Lower lobe of right lung (tissue), 2 donors: Measurements from ENCODE around the gene EPHB6. TPM values are rescaled to one million over a fixed set of nuclear protein-coding genes. Genes with fewer than 3 reads are reported as not detected.

Source experiments
- ATAC-seq, 2 donors: fragments of 200-7000 bp; cut with Tn5 transposase; one replicate each; pipeline ENCODE4 v1.9.1; 2020 to 2022; ENCODE audit warnings: mild to moderate bottlenecking in 2 of 2, moderate library complexity in 2 of 2
- DNase-seq: peaks from one replicate; pipeline ENCODE4 v3.0.0-alpha.2; 2020
- H3K27ac ChIP-seq: fragments of 200-600 bp; one replicate; pipeline ENCODE4 v1.8.0; 2022
- H3K27me3 ChIP-seq: fragments of 200-600 bp; one replicate; pipeline ENCODE4 v1.8.0; 2022; ENCODE audit warnings: low read depth
- H3K36me3 ChIP-seq: fragments of 200-600 bp; one replicate; pipeline ENCODE4 v1.8.0; 2022; ENCODE audit warnings: mild to moderate bottlenecking
- H3K4me1 ChIP-seq: fragments of 200-600 bp; one replicate; pipeline ENCODE4 v1.8.0; 2022
- H3K4me3 ChIP-seq: fragments of 200-600 bp; one replicate; pipeline ENCODE4 v1.8.0; 2022; ENCODE audit warnings: mild to moderate bottlenecking
- H3K9me3 ChIP-seq: fragments of 200-600 bp; one replicate; pipeline ENCODE4 v1.8.0; 2022
- intact Hi-C: fragments of 100-400 bp; cut with DNase I; formaldehyde crosslinking; loops from one replicate; pipeline ENCODE4 v1.11.0; 2022
- total RNA-seq: library from RNA; stranded (reverse); fragmentation: NEBNext Ultra II Directional; extraction: Animal tissue kit (Norgen Biotek cat#: 25700); gene quantifications from one replicate; pipeline ENCODE4 v1.2.1, GENCODE V29; 2021
- TF ChIP-seq, protein P1 (sequence below): fragments of 200-600 bp; IDR thresholded peaks from one replicate; pipeline ENCODE4 v1.8.0; 2022; ENCODE audit warnings: antibody characterized with exemption, mild to moderate bottlenecking
- donor health status: DM: no; HTN: yes; CAD: no; lungs with severe emphysema.

The EPHB6 gene
- total RNA-seq, 1 donor from 2014 or later: 12.2 TPM

DNA sequence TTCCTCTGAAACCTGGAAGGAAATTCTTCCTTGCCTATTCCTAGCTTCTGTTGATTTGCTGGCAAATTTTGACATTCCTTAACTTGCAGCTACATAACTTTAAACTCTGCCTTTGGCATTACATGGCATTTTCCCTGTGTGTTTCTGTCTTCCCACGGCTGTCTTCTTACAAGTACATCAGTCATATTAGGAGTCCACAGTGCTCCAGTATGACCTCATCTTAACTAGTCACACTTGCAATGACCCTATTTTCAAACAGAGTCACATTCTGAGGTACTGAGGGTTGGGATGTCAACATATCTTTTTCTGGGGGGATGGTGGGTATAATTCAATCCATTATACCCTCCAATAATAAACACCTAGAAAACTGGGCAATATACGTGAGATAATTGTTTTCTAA is 37.4 kb upstream of the EPHB6 start:
- intact Hi-C loops: no loop called here
- Histone ChIP-seq H3K27ac (no peak overlapping the region), H3K4me1 (no peaks in the 10 kb centered on the region), H3K4me3 (no peak overlapping the region), H3K27me3 (peaks cover 7% of the 10 kb centered on the region), H3K36me3 (no peaks in the 10 kb centered on the region), H3K9me3 (no peaks in the 10 kb centered on the region)
- DNase-seq (no peak), ATAC-seq (no peak)
- TF ChIP-seq, protein P1, sequence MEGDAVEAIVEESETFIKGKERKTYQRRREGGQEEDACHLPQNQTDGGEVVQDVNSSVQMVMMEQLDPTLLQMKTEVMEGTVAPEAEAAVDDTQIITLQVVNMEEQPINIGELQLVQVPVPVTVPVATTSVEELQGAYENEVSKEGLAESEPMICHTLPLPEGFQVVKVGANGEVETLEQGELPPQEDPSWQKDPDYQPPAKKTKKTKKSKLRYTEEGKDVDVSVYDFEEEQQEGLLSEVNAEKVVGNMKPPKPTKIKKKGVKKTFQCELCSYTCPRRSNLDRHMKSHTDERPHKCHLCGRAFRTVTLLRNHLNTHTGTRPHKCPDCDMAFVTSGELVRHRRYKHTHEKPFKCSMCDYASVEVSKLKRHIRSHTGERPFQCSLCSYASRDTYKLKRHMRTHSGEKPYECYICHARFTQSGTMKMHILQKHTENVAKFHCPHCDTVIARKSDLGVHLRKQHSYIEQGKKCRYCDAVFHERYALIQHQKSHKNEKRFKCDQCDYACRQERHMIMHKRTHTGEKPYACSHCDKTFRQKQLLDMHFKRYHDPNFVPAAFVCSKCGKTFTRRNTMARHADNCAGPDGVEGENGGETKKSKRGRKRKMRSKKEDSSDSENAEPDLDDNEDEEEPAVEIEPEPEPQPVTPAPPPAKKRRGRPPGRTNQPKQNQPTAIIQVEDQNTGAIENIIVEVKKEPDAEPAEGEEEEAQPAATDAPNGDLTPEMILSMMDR: no peak

DNA sequence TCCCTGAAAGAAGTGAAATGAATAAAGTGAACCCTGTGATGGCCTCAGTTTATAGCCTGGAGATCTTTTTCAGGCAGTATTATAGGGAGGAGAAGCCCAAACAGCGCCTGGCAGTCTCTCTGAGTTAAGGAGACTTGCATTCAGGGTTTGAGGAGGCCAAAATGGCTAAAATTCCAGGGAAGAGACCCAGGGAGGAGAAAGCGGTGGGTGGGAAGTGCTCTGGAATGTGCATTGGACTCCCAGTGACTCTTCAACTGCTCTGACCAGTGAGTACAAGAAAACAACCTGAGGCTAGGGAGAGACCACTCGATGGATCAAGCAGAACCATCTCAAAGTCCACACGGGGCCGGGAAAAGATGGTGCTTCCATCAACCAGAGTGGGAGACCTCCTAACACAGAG is 35.3 kb upstream of the EPHB6 start:
- DNase-seq (no peak), ATAC-seq (no peak)
- Histone ChIP-seq H3K4me3 (no peak overlapping the region), H3K27me3 (peaks cover 3% of the 10 kb centered on the region), H3K4me1 (no peaks in the 10 kb centered on the region), H3K36me3 (no peaks in the 10 kb centered on the region), H3K9me3 (no peaks in the 10 kb centered on the region), H3K27ac (no peak overlapping the region)
- TF ChIP-seq, protein P1: no peak
- intact Hi-C loops: no loop called here

DNA sequence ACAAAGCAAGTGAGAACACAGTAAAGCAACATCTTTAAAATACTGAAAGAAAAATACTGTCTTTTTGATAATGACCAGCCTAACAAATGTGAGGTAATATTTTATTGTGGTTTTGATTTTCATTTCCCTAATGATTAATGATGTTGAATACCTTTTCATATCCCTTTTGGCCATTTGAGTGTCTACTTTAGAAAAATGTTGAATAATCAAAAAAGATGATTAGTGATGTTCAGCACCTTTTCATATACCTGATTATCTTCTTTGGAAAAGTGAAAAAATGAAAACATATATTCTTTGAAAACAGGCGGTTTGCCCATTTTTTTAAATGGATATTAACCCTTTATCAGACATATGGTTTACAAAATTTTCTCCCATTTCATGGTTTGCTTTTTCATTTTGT is 32.2 kb upstream of the EPHB6 start:
- H3K9me3 ChIP-seq: no peaks in the 10 kb centered on the region
- H3K36me3 ChIP-seq: no peaks in the 10 kb centered on the region
- no peak overlapping the region for H3K27ac ChIP-seq
- TF ChIP-seq, protein P1: no peak
- H3K27me3 ChIP-seq: no peaks in the 10 kb centered on the region
- DNase-seq (no peak), ATAC-seq (no peak)
- intact Hi-C loops: no loop called here
- H3K4me1 ChIP-seq: no peaks in the 10 kb centered on the region
- no peak overlapping the region for H3K4me3 ChIP-seq

DNA sequence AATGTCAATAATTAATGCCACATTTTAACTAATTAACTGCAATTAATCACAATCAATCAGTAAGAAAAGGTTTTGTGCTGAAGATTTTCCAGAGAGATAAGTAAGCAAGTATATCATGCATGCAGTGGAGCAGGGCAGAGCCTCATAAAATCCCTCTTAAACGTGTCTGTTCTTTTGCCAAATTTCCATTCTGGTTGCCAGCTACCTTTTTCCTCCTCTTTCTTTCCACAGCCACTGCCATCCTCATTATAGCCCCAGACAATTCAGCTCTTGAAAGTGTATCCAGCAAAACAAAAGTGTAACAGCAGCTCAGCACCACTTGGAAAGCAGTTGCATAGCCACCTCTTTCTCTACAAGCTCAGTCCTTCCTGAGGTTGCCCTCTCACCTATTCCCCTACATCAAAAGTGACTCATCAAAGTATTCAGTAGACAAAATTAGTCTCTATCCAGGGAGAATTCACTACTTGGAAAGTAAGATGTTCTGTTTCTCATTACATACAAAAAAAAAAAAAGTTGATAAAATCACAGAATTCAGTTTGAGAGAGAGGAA is 26.9 kb upstream of the EPHB6 start:
- Histone ChIP-seq H3K27ac (no peak overlapping the region), H3K36me3 (no peaks in the 10 kb centered on the region), H3K9me3 (no peaks in the 10 kb centered on the region), H3K27me3 (no peaks in the 10 kb centered on the region), H3K4me1 (no peaks in the 10 kb centered on the region), H3K4me3 (no peak overlapping the region)
- no peak for ATAC-seq
- TF ChIP-seq, protein P1: no peak
- no peak for DNase-seq
- intact Hi-C loops: no loop called here

DNA sequence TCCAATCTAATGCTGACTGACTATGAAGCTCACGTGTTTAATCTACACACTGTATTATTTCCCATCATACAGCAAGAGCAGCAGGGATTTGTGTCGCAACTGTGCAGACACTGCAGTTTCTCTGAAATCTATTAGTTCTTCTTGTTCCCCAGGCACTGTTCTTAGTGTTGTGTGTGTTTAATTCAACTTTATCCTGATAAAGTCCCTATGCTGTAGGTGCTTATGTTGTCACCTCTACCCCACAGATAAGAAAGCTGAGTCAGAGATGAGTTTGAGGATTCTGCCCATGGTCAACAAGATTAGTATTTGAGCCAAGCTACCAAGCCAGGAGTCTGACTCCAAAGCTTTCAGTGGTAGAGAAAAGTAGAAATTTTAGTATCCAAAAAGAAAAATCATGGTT is 22.5 kb upstream of the EPHB6 start:
- Histone ChIP-seq H3K4me1 (no peaks in the 10 kb centered on the region), H3K36me3 (no peaks in the 10 kb centered on the region), H3K27ac (no peak overlapping the region), H3K9me3 (no peaks in the 10 kb centered on the region), H3K4me3 (no peak overlapping the region), H3K27me3 (no peaks in the 10 kb centered on the region)
- DNase-seq (no peak), ATAC-seq (no peak)
- intact Hi-C loops: no loop called here
- TF ChIP-seq, protein P1: no peak
